WTC11 (cell line): ENCODE data around the gene KDF1. TPM values are rescaled to one million over a fixed set of nuclear protein-coding genes. Genes with fewer than 3 reads are reported as not detected.
A peak's percentile ranks its signal among the peaks of the same experiment; 100 is the strongest.

Source experiments
- ATAC-seq: fragments of 200-7000 bp; cut with Tn5 transposase; 2 replicates; pipeline ENCODE4 v1.10.0; 2021; ENCODE audit warnings: mild to moderate bottlenecking, moderate library complexity
- CTCF ChIA-PET: fragments of 300-600 bp; sonication (Branson Sonifier 250); formaldehyde crosslinking; loops from one replicate; lab custom pipeline; 2021; ENCODE audit warnings: antibody characterized with exemption; lab: Charles Lee
- POLR2A ChIA-PET: fragments of 350-600 bp; sonication (Branson Sonifier 250); formaldehyde crosslinking; loops from one replicate; lab custom pipeline; 2021; ENCODE audit warnings: antibody characterized with exemption; lab: Charles Lee
- DNase-seq: peaks from one replicate; pipeline ENCODE4 v3.0.0; 2021; ENCODE audit warnings: low spot score
- H3K27ac Mint-ChIP-seq: 2 replicates; pipeline ENCODE4 v1.8.0; 2021; ENCODE audit warnings: mixed read lengths
- H3K27me3 Mint-ChIP-seq: 2 replicates; pipeline ENCODE4 v1.8.0; 2021; ENCODE audit warnings: low read depth, mild to moderate bottlenecking, moderate library complexity, mixed read lengths
- H3K36me3 Mint-ChIP-seq: 2 replicates; pipeline ENCODE4 v1.8.0; 2021; ENCODE audit warnings: mixed read lengths
- H3K4me1 Mint-ChIP-seq: 2 replicates; pipeline ENCODE4 v1.8.0; 2022; ENCODE audit warnings: mixed read lengths
- H3K4me3 Mint-ChIP-seq: 2 replicates; pipeline ENCODE4 v1.8.0; 2021; ENCODE audit warnings: mild to moderate bottlenecking, moderate library complexity, mixed read lengths
- H3K9me3 Mint-ChIP-seq: 2 replicates; pipeline ENCODE4 v1.8.0; 2021; ENCODE audit warnings: mixed read lengths
- ETV6 ChIP-seq: sonication (generic); formaldehyde crosslinking; IDR thresholded peaks from 2 replicates; pipeline ENCODE4 v1.8.1; 2022; ENCODE audit warnings: mild to moderate bottlenecking, missing genetic modification reagents
- FOXJ3 ChIP-seq: sonication (generic); formaldehyde crosslinking; IDR thresholded peaks from 2 replicates; pipeline ENCODE4 v1.9.0; 2021; ENCODE audit warnings: missing genetic modification reagents, mild to moderate bottlenecking, borderline replicate concordance
- FOXK1 ChIP-seq: sonication (generic); formaldehyde crosslinking; IDR thresholded peaks from 2 replicates; pipeline ENCODE4 v1.8.0; 2022; ENCODE audit warnings: mild to moderate bottlenecking, moderate library complexity, missing genetic modification reagents
- JAZF1 ChIP-seq: fragments of 250-450 bp; sonication (Bioruptor Pico); IDR thresholded peaks from 2 replicates; pipeline ENCODE4 v1.9.0; 2021; ENCODE audit warnings: moderate library complexity, mild to moderate bottlenecking, inconsistent platforms
- MXD4 ChIP-seq: fragments of 250-450 bp; sonication (Bioruptor Pico); IDR thresholded peaks from 2 replicates; pipeline ENCODE4 v1.8.0; 2021; ENCODE audit warnings: mild to moderate bottlenecking, moderate library complexity, borderline replicate concordance
- MYBL2 ChIP-seq: sonication (generic); formaldehyde crosslinking; IDR thresholded peaks from 2 replicates; pipeline ENCODE4 v1.8.1; 2023; ENCODE audit warnings: mild to moderate bottlenecking, moderate library complexity, missing genetic modification reagents
- NFE2L1 ChIP-seq: sonication (generic); formaldehyde crosslinking; IDR thresholded peaks from 2 replicates; pipeline ENCODE4 v1.8.1; 2023; ENCODE audit warnings: missing genetic modification reagents
- NFYB ChIP-seq: sonication (generic); formaldehyde crosslinking; conservative IDR thresholded peaks from 2 replicates; pipeline ENCODE4 v1.8.0; 2022; ENCODE audit warnings: low read depth, missing genetic modification reagents
- NR2C2 ChIP-seq: sonication (generic); formaldehyde crosslinking; IDR thresholded peaks from 2 replicates; pipeline ENCODE4 v1.8.0; 2022; ENCODE audit warnings: mild to moderate bottlenecking, missing genetic modification reagents
- SP1 ChIP-seq: sonication (generic); formaldehyde crosslinking; conservative IDR thresholded peaks from 2 replicates; pipeline ENCODE4 v1.8.1; 2022; ENCODE audit warnings: missing genetic modification reagents
- TEAD1 ChIP-seq: sonication (generic); formaldehyde crosslinking; IDR thresholded peaks from 2 replicates; pipeline ENCODE4 v1.8.0; 2022; ENCODE audit warnings: mild to moderate bottlenecking, missing genetic modification reagents
- TEAD4 ChIP-seq: sonication (generic); formaldehyde crosslinking; IDR thresholded peaks from 2 replicates; pipeline ENCODE4 v1.8.0; 2022; ENCODE audit warnings: mild to moderate bottlenecking, missing genetic modification reagents
- TP53 ChIP-seq: sonication (generic); formaldehyde crosslinking; IDR thresholded peaks from 2 replicates; pipeline ENCODE4 v1.8.1; 2023; ENCODE audit warnings: mild to moderate bottlenecking, missing genetic modification reagents
- ZNF121 ChIP-seq: sonication (generic); formaldehyde crosslinking; IDR thresholded peaks from 2 replicates; pipeline ENCODE4 v1.8.0; 2023; ENCODE audit warnings: missing genetic modification reagents
- ZNF263 ChIP-seq: sonication (generic); formaldehyde crosslinking; IDR thresholded peaks from 2 replicates; pipeline ENCODE4 v1.8.1; 2022; ENCODE audit warnings: low read depth, mild to moderate bottlenecking, moderate library complexity, missing genetic modification reagents
- ZNF416 ChIP-seq: fragments of 250-450 bp; sonication (Bioruptor Pico); IDR thresholded peaks from 2 replicates; pipeline ENCODE4 v1.9.0; 2021; ENCODE audit warnings: mild to moderate bottlenecking, inconsistent platforms
- total RNA-seq: library from RNA; stranded (reverse); gene quantifications from 3 replicates; pipeline ENCODE4 v1.2.3, GENCODE V29; 2021
- TF ChIP-seq, protein P1 (sequence below): sonication (generic); formaldehyde crosslinking; IDR thresholded peaks from 2 replicates; pipeline ENCODE4 v1.8.0; 2022; ENCODE audit warnings: mild to moderate bottlenecking, missing genetic modification reagents
- TF ChIP-seq, protein P2 (sequence below): sonication (generic); formaldehyde crosslinking; IDR thresholded peaks from 2 replicates; pipeline ENCODE4 v1.8.1; 2022; ENCODE audit warnings: missing genetic modification reagents, borderline replicate concordance
- TF ChIP-seq, protein P3 (sequence below): sonication (generic); formaldehyde crosslinking; IDR thresholded peaks from 2 replicates; pipeline ENCODE4 v1.8.0; 2022; ENCODE audit warnings: mild to moderate bottlenecking, missing genetic modification reagents
- TF ChIP-seq, protein P4 (sequence below): sonication (generic); formaldehyde crosslinking; IDR thresholded peaks from 2 replicates; pipeline ENCODE4 v1.8.1; 2023; ENCODE audit warnings: mild to moderate bottlenecking, missing genetic modification reagents
- TF ChIP-seq, protein P5 (sequence below): fragments of 250-450 bp; sonication (Bioruptor Pico); IDR thresholded peaks from 2 replicates; pipeline ENCODE4 v1.9.0; 2021; ENCODE audit warnings: mild to moderate bottlenecking, borderline replicate concordance

KDF1 gene
- total RNA-seq, 1 experiment from 2014 or later, result 19.0 TPM

DNA sequence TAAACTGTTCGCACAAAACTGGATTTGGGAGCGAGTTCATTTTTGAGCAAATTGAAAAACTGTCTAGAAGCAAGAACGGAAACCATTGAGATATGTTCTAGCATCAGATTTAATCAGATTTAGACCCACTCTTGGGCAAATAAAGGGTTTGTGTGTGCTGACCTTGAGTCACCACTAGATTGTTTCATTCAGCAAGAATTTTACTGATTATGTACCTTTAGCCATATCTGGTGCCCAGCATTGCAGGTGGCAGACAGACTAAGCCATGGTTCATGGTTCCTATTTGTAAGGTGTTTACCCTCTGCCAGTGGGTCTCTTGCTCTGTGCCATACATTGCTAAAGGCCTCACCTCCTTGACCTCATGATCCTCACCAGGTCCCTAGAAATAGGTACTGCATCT, 37.4 kb downstream of the KDF1 start:
- peaks cover 21% of the 10 kb centered on the region for H3K4me1 Mint-ChIP-seq
- ATAC-seq (no peak), DNase-seq (no peak)
- H3K36me3 Mint-ChIP-seq, result peaks cover 38% of the 10 kb centered on the region
- ChIA-PET POLR2A (no interaction called here), CTCF (no interaction called here)
- H3K27me3 Mint-ChIP-seq, result no peaks in the 10 kb centered on the region
- H3K9me3 Mint-ChIP-seq, result no peaks in the 10 kb centered on the region
- peak overlapping the region; percentile 90 for H3K4me3 Mint-ChIP-seq
- no peak for TF ChIP-seq MXD4 (CRISPR knock-in tag)
- peak overlapping the region; percentile 85 for H3K27ac Mint-ChIP-seq

DNA sequence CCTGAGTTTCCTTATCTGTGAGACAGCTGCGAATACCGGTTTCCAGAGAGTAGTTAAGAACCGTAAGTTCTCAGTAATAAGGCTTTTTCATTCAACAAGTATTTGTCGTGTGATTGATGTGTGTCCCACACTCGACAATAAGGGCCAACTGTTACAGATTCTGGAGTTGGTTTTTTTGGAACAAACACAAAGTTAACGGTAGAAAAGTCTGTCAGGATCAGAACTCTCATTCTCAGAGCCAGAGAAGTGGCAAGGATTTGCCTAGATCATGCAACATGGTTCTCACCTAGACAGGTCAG, 37.9 kb downstream of the KDF1 start:
- peaks cover 21% of the 10 kb centered on the region for H3K4me1 Mint-ChIP-seq
- peaks cover 34% of the 10 kb centered on the region for H3K36me3 Mint-ChIP-seq
- ChIA-PET POLR2A (interaction anchor here (0.6 to 1.1 kb wide), 2 partner anchors 21 to 277 kb away, joined by 3 to 5 read pairs; no protein-coding TSS in a partner anchor), CTCF (interaction anchor here (1.5 kb wide), 1 partner anchor 112 kb away, joined by 3 read pairs; no protein-coding TSS in a partner anchor)
- peak overlapping the region; percentile 85; the same call in 1 of the 2 replicates for H3K27ac Mint-ChIP-seq
- no peak for TF ChIP-seq JAZF1 (CRISPR knock-in tag)
- peak overlapping the region; percentile 90 for H3K4me3 Mint-ChIP-seq
- no peak for ATAC-seq
- no peaks in the 10 kb centered on the region for H3K27me3 Mint-ChIP-seq
- no peak for DNase-seq
- H3K9me3 Mint-ChIP-seq, result no peaks in the 10 kb centered on the region

DNA sequence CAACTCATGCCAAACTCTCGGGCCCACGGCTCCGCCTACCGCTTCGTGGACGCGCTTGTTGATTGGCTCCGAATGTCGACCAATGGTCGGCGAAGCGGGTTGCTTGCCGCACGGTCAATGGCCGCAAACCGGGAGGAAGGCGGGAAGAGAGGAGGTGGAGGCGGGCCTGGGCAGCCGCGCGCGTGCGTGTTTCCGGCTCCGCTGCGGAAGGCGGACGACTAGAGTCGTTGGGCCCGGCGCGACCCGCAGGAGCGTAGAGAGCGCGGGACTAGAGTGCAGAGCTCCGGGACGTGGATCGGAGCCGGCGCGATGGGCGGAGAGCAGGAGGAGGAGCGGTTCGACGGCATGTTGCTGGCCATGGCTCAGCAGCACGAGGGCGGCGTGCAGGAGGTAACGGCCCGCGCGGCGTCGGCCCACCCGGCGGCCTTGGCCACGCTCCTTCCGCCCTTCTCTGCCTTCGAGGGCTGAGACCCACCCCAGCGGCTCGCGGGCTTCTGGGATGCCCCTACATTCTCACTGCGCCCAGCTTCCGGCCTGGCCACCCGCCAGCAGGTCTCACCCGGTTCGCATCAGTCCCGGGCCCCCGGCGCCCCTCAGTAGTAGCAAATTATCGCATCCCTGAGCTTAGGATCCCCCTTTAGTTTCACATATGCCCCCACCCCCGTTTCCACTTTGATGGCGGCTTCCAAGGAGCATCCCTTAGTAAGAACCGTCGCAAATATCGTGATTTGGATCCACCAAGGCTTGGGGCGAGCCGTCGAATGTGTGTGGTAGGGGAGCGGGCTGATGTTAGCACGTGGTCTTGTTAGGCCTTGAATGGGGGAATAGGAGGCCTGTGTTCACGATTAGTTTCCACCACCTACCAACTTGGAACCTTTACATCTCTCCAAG, 38.5 kb downstream of the KDF1 start, which contains the start of gene NUDC:
Gene NUDC, plus strand, starts transcription at position 204 of the 891 bp plus-strand sequence. Its CDS starts 106 bp downstream, at position 310.
- Mint-ChIP-seq H3K27ac (peak within 1 kb of the TSS; percentile 89), H3K9me3 (no peaks in the 10 kb centered on the region), H3K4me3 (peak within 1 kb of the TSS; percentile 90), H3K4me1 (peaks cover 21% of the 10 kb centered on the region), H3K36me3 (peaks cover 30% of the 10 kb centered on the region), H3K27me3 (peaks cover 2% of the 10 kb centered on the region; the same call in 1 of the 2 replicates)
- ATAC-seq (peak; percentile 98), DNase-seq (peak; percentile 97)
- ChIA-PET POLR2A (interaction anchor here (0.6 to 1.1 kb wide), 4 partner anchors 21 to 276 kb away, joined by 3 to 13 read pairs (median 4); partner anchors contain the start of gene SLC9A1), CTCF (interaction anchor here (0.6 to 1.5 kb wide), 2 partner anchors 9 to 112 kb away, joined by 3 read pairs; no protein-coding TSS in a partner anchor)
- TF ChIP-seq FOXK1 (CRISPR knock-in tag), result peak; percentile 82
- TF ChIP-seq, protein P1, sequence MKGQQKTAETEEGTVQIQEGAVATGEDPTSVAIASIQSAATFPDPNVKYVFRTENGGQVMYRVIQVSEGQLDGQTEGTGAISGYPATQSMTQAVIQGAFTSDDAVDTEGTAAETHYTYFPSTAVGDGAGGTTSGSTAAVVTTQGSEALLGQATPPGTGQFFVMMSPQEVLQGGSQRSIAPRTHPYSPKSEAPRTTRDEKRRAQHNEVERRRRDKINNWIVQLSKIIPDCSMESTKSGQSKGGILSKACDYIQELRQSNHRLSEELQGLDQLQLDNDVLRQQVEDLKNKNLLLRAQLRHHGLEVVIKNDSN, result no peak; the same call in 1 of the 2 replicates
- TF ChIP-seq, protein P2, sequence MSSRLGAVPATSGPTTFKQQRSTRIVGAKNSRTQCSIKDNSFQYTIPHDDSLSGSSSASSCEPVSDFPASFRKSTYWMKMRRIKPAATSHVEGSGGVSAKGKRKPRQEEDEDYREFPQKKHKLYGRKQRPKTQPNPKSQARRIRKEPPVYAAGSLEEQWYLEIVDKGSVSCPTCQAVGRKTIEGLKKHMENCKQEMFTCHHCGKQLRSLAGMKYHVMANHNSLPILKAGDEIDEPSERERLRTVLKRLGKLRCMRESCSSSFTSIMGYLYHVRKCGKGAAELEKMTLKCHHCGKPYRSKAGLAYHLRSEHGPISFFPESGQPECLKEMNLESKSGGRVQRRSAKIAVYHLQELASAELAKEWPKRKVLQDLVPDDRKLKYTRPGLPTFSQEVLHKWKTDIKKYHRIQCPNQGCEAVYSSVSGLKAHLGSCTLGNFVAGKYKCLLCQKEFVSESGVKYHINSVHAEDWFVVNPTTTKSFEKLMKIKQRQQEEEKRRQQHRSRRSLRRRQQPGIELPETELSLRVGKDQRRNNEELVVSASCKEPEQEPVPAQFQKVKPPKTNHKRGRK (CRISPR knock-in tag), result no peak
- TF ChIP-seq, protein P3, sequence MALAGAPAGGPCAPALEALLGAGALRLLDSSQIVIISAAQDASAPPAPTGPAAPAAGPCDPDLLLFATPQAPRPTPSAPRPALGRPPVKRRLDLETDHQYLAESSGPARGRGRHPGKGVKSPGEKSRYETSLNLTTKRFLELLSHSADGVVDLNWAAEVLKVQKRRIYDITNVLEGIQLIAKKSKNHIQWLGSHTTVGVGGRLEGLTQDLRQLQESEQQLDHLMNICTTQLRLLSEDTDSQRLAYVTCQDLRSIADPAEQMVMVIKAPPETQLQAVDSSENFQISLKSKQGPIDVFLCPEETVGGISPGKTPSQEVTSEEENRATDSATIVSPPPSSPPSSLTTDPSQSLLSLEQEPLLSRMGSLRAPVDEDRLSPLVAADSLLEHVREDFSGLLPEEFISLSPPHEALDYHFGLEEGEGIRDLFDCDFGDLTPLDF (CRISPR knock-in tag), result no peak
- TF ChIP-seq SP1, result peak; percentile 68
- no peak for TF ChIP-seq TEAD4
- peak; percentile 88 for TF ChIP-seq NFE2L1 (CRISPR knock-in tag)
- no peak for TF ChIP-seq TP53 (CRISPR knock-in tag)
- TF ChIP-seq MYBL2 (CRISPR knock-in tag), result peak; percentile 79
- no peak for TF ChIP-seq FOXJ3
- TF ChIP-seq ZNF121 (CRISPR knock-in tag), result peak; percentile 43; the same call in 1 of the 2 replicates
- TF ChIP-seq NFYB (CRISPR knock-in tag), result peak; percentile 91
- TF ChIP-seq ZNF416 (CRISPR knock-in tag), result peak; percentile 50; the same call in 1 of the 2 replicates
- no peak for TF ChIP-seq ZNF263 (CRISPR knock-in tag)
- TF ChIP-seq, protein P4, sequence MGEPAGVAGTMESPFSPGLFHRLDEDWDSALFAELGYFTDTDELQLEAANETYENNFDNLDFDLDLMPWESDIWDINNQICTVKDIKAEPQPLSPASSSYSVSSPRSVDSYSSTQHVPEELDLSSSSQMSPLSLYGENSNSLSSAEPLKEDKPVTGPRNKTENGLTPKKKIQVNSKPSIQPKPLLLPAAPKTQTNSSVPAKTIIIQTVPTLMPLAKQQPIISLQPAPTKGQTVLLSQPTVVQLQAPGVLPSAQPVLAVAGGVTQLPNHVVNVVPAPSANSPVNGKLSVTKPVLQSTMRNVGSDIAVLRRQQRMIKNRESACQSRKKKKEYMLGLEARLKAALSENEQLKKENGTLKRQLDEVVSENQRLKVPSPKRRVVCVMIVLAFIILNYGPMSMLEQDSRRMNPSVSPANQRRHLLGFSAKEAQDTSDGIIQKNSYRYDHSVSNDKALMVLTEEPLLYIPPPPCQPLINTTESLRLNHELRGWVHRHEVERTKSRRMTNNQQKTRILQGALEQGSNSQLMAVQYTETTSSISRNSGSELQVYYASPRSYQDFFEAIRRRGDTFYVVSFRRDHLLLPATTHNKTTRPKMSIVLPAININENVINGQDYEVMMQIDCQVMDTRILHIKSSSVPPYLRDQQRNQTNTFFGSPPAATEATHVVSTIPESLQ, result no peak
- TF ChIP-seq ETV6, result peak; percentile 93; the same call in 1 of the 2 replicates
- TF ChIP-seq, protein P5, sequence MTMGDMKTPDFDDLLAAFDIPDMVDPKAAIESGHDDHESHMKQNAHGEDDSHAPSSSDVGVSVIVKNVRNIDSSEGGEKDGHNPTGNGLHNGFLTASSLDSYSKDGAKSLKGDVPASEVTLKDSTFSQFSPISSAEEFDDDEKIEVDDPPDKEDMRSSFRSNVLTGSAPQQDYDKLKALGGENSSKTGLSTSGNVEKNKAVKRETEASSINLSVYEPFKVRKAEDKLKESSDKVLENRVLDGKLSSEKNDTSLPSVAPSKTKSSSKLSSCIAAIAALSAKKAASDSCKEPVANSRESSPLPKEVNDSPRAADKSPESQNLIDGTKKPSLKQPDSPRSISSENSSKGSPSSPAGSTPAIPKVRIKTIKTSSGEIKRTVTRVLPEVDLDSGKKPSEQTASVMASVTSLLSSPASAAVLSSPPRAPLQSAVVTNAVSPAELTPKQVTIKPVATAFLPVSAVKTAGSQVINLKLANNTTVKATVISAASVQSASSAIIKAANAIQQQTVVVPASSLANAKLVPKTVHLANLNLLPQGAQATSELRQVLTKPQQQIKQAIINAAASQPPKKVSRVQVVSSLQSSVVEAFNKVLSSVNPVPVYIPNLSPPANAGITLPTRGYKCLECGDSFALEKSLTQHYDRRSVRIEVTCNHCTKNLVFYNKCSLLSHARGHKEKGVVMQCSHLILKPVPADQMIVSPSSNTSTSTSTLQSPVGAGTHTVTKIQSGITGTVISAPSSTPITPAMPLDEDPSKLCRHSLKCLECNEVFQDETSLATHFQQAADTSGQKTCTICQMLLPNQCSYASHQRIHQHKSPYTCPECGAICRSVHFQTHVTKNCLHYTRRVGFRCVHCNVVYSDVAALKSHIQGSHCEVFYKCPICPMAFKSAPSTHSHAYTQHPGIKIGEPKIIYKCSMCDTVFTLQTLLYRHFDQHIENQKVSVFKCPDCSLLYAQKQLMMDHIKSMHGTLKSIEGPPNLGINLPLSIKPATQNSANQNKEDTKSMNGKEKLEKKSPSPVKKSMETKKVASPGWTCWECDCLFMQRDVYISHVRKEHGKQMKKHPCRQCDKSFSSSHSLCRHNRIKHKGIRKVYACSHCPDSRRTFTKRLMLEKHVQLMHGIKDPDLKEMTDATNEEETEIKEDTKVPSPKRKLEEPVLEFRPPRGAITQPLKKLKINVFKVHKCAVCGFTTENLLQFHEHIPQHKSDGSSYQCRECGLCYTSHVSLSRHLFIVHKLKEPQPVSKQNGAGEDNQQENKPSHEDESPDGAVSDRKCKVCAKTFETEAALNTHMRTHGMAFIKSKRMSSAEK (CRISPR knock-in tag), result no peak
- no peak for TF ChIP-seq NR2C2 (CRISPR knock-in tag)
- peak; percentile 46; the same call in 1 of the 2 replicates for TF ChIP-seq TEAD1
